GM18520 (cell line): Measurements from ENCODE around the gene TXNL4B.
A peak's percentile ranks its signal among the peaks of the same experiment; 100 is the strongest.

Source experiments
- ATAC-seq: cut with Tn5 transposase; IDR thresholded peaks from one replicate; pipeline ENCODE4 v1.9.1; 2021; ENCODE audit not compliant: unreplicated experiment

Gene TXNL4B

DNA sequence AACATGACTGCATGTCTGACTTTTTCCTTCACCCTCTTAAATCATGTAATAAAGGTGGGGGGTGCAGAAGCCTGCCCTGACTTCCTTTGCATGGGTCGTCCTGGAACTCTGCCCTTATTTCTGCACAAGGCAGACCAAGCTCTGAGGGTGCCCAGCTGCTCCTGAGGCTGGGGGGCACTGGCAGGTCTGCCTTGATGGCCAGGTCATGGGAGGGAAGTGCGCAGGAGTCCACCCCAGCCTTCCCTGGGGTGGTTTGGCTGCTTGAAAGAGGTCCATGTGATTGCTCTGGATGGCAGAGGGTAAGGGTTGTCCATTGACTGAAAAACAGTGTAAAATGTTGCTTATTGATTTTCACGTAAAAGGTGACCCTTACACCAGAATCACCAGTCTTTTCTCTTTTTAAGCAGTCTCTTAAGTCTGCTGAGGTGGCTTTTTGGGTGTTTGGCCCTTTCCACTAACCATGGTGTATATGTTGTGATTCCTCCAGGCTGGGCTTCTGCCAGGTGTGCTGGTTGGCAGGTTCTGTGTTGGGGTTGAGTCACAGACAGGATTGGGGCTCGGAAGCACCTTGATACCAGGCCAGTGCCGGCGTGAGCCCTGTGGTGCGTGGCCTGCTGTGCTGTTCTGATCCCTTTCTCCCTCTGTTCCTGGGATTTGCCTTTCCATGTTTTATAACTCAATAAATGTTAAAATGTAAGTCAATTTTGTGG, 19.6 kb upstream of the TXNL4B start:
- ATAC-seq = no peak

- no peak for ATAC-seq
Observed at GRCh38 chr16:72112452-72112792, 19.0 kb upstream of the TXNL4B start.

DNA sequence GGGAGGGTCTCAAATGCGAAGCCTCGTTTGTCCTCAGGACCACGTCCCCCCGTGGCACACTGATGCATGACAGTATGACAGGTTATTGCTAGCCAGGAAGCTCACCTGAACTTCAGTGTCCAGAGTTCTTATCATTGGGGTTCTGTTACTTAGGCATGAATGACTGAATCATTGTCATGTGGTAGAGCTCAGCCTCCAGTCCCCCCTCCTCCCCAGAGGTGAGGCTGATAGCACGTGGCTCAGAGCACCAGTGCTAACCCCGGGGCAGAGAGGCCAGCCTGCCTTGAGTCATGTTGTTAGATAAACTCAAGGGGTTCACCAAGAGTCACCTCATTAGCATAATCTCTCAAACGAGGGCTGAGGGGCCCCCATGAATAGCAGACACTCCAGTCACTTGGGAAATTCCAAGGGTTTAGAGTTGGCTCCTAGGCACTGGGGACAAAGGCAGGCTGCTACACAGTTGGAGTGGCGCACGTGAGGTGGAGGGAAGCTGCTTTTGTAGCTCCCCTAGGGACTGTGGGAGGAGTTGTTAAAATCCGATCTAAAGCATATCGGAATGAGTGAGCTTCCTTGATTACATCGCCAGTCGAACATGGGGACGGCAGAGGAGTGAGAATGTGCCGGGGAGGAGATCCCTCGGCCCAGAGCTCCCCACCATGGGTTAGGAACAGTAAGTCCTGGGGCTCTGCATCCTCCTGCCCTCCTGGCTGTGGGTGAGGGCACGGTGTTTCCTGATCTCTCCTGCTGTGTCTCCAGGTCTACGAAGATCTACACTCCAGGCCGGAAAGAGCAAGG, 18.4 kb upstream of the TXNL4B start:
- ATAC-seq = no peak

DNA sequence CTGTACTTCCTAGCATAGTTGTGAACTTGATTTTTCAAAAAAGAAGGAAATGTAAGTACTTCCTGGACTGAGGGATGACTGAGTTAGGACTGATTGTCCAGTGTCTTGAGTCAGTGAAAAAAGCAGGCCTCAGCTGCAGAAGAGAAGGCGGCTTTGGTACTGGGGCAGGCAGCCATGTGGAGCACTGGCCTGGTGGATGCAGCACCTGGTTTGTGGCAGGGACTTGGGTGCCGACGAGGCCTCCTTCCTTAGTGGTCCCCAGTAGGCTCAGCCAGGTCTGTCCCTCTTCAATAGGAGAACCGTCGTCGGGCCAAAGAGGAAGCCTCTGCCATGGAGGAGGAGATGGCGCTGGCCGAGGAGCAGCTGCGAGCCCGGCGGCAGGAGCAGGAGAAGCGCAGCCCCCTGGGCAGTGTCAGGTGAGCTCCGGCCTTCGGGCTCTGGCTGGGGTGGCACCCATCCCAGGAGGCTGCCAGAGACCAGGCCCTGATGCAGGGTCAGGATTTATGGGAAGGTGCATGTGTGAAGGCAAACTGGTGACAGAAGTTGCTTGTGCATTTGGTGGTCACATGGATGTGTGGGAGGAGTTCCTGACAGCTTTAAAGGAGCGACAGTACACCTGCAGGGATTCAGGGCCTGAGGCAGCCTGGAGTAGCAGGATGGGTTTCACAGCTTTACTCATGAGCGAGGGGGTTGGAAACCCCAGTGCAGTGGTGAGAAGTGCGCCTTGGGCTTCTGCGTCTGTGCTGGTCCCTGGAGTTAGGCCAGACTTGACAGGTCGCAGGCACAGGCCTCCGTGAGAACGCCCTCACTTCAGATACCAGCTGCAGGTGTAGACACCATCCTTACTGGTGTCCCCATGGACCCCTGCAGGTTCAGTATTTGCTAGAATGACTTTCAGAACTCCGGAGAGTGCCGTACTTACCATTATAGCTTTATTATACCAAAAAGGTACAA, 17.5 kb upstream of the TXNL4B start:
- no peak for ATAC-seq

GRCh38 chr16:72109966-72110530, 16.6 kb upstream of the TXNL4B start:
- ATAC-seq = no peak

DNA sequence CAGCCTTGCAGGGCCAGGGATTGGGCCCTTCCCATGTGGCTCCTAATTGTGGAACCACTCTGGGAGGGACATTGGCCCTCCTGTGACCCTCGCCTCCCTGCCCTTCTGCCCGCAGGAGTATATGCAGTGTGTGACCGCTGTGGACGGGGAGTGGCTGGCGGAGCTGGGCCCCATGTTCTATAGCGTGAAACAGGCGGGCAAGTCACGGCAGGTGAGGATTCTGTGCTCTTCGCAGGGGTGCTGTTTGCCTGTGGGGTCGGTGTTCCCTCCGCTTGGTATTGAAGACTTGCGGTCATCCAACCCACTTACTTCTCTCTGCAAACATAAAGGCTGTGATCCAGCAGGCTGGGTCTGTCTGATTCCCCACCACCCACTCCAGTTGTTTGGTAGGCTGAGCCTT, 15.9 kb upstream of the TXNL4B start:
- ATAC-seq = no peak

DNA sequence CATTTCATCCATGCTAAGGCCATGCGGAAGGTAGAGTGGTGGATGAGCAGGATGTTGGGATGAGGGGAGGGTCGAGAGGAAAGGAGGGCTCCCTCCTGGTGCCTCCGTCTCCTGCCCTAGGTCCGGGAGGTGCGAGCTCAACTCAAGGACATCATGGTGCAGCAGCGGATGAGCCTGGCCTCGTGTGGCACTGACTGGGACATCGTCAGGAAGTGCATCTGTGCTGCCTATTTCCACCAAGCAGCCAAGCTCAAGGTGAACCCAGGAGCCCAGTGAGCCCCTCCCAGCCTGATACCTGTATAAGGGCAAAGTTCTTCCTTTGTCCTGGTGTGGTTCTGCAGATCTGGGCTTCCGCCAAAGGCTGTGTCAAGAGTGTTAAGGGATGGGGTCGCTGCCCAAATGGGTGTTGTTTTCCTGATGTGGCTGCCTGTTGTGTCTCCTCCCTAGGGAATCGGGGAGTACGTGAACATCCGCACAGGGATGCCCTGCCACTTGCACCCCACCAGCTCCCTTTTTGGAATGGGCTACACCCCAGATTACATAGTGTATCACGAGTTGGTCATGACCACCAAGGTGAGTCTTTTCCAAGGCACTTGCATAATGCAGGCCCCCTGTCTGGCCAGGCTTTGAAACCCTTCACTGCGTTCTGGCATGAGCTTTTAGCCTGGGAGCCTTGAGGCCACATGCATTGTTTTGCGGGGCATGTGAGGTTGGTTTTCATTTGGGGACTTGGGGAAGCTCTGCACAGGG, 15.1 kb upstream of the TXNL4B start:
- ATAC-seq = no peak

- no peak for ATAC-seq
Observed at GRCh38 chr16:72107371-72107770, 14.0 kb upstream of the TXNL4B start.

DNA sequence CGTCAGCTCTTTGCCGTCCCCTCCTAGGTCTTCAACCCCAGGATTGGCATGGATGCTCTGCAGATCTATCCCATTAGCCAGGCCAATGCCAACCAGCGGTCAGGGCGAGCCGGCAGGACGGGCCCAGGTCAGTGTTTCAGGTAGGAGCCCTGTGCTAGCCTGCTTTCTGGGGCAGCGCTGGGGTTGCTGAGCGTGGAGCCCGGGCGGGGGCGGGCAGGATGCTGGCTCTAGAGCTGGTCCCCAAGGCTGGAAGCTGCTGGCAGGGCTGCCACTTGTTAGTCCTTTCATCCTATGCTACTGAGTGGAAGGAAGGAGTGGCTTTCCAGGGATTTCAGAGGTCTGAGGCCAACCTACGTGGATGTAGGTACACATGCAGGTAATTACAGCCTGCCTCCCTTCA, 12.6 kb upstream of the TXNL4B start:
- ATAC-seq = no peak

DNA sequence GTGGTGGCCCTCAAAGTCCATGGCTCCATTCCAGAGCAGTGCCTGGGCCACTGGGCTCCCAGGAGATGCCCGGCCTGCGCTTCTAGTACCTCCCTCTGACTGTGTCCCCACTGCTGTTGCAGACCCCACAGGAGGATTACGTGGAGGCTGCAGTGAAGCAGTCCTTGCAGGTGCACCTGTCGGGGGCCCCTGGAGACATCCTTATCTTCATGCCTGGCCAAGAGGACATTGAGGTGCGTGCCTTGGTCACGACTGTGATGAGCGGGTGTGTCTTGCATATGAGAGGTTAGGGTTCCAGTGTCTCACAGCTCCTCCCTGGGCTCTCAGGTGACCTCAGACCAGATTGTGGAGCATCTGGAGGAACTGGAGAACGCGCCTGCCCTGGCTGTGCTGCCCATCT, 11.5 kb upstream of the TXNL4B start:
- ATAC-seq = no peak

DNA sequence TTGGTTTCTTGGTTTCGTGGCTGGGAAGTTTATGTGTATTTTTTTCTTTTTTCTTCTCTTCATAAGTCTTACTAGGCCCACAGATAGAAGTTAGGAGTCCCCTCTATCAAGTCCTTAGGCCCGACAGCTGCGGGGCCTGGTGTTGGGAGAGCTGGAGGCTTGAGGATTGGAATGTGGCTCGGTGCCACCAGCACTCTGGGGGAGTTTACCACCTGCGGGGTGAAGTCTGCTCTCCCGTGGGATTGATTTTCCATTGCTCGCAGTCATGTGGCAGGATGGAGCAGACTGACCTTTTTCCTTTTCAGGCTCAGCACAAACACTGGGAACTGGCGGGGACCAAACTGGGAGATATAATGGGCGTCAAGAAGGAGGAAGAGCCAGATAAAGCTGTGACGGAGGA, 7.8 kb upstream of the TXNL4B start:
- ATAC-seq = no peak

DNA sequence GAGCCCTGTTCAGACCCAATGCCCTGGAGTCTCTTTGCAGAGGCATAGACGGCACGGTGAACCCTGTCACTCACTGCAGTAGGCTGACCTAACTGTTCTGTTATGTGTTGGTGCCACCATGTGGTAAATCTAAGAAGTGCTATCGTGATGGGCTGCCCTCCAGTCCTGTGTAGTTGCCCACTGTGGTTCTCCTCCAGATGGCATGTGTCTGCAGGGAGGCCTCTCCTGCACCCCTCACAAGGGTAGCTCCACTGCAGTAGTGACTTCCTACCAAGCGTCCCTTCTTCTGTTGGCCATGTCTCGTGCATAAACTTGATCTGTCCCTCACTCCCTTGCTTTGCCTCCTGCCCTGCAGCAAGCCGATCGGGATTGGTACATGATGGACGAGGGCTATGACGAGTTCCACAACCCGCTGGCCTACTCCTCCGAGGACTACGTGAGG, 6.0 kb upstream of the TXNL4B start:
- peak; percentile 45 for ATAC-seq

- no peak for ATAC-seq
Observed at GRCh38 chr16:72098936-72099335, 5.5 kb upstream of the TXNL4B start.

- no peak for ATAC-seq
Observed at GRCh38 chr16:72094266-72094610, 818 bp upstream of the TXNL4B start.

- no peak for ATAC-seq
Observed at GRCh38 chr16:72092832-72093447, 480 bp downstream of the TXNL4B start.

DNA sequence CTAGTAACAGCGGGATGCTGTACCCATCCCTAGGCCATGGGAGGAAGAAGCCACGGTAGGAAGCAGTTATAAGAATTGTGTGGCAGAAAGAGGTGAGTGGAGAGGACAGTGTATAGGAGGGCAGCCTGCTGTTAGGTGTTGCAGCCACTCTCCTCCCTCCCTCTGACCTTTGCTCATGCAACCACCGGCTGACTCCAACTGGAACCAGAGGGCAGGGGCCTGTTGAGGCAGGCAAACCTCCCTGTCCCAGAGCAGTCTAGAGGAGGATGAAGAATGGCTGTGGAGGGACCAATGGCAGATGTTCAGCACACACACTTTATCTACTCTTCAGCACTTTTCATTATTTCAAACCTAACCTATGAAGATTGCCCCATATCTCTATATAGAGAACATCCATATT, 2.2 kb downstream of the TXNL4B start:
- ATAC-seq = no peak

GRCh38 chr16:72085002-72085401, 8.4 kb downstream of the TXNL4B start:
- no peak for ATAC-seq

GRCh38 chr16:72084445-72084844, 9.0 kb downstream of the TXNL4B start:
- no peak for ATAC-seq

GRCh38 chr16:72083778-72084404, 9.5 kb downstream of the TXNL4B start:
- ATAC-seq = no peak
